K562 (cell line): ENCODE data around the gene PHACTR3. TPM values are rescaled to one million over a fixed set of nuclear protein-coding genes. Genes with fewer than 3 reads are reported as not detected.

Source experiments
- ATAC-seq: fragments of 200-7000 bp; cut with Tn5 transposase; 3 replicates; pipeline ENCODE4 v1.9.1; 2020; ENCODE audit warnings: moderate library complexity
- BruUV-seq: library from RNA; stranded (reverse); fragments of 400-500 nt; replicated peaks from 2 replicates; lab custom pipeline; 2021; lab: Mats Ljungman, UMichigan
- CTCF ChIA-PET: fragments of 300-600 bp; formaldehyde crosslinking; extraction: SDS; loops from one replicate; lab custom pipeline; 2021; ENCODE audit warnings: low intra/inter-chr PET ratio; lab: Yijun Ruan, JAX
- POLR2A ChIA-PET: fragments of 300-600, 350-650 bp; sonication (Branson Sonifier 250); formaldehyde crosslinking; extraction: SDS; loops from one replicate; lab custom pipeline; 2021; ENCODE audit warnings: antibody characterized with exemption, inconsistent platforms; lab: Yijun Ruan, JAX
- DNase-seq, 4 experiments: peaks; one replicate each; pipeline versions ENCODE4 v3.0.0 to v3.0.0-alpha.2; 2011 to 2018; ENCODE audit warnings: low spot score in 3 of 4, mixed read lengths in 3 of 4; ENCODE audit errors: extremely low read depth in 1 of 4
- FAIRE-seq: peaks from 2 replicates; lab custom pipeline; 2011; peaks lifted over from hg19 to GRCh38; lab: Jason Lieb, UNC
- H2AFZ ChIP-seq: 2 replicates; pipeline ENCODE4 v1.6.0; 2011; ENCODE audit warnings: low read depth, low read length, control low read depth, inconsistent platforms
- H3K27ac ChIP-seq: fragments of 200-600 bp; 3 replicates; pipeline ENCODE4 v1.8.0; 2011; ENCODE audit warnings: low read depth, mild to moderate bottlenecking, control low read depth, inconsistent platforms, low read length, moderate library complexity, mixed read lengths; ENCODE audit errors: extremely low read depth
- H3K27me3 ChIP-seq, 2 experiments: fragments of 300-600 bp in 1 of 2; 2 replicates in 1 of 2; 3 replicates in 1 of 2; pipeline versions ENCODE4 v1.6.0 to v1.8.0; 2011; ENCODE audit warnings: inconsistent platforms in 2 of 2, low read length in 2 of 2, mild to moderate bottlenecking in 1 of 2, mixed read lengths in 1 of 2, moderate library complexity in 1 of 2; ENCODE audit not compliant: control insufficient read depth in 2 of 2, insufficient read depth in 2 of 2
- H3K36me3 ChIP-seq: fragments of 300-600 bp; 3 replicates; pipeline ENCODE4 v1.8.0; 2011; ENCODE audit warnings: mild to moderate bottlenecking, low read length, inconsistent platforms; ENCODE audit not compliant: control insufficient read depth, insufficient read depth
- H3K4me1 ChIP-seq, 2 experiments: fragments of 200-600 bp in 1 of 2; replicated peaks in 1 of 2; 2 replicates in 1 of 2; 3 replicates in 1 of 2; pipeline versions ENCODE4 v1.5.1 to v1.8.0; 2011; ENCODE audit warnings: inconsistent platforms in 2 of 2, low read length in 2 of 2, mild to moderate bottlenecking in 1 of 2, mixed read lengths in 1 of 2, moderate library complexity in 1 of 2; ENCODE audit not compliant: control insufficient read depth in 2 of 2, insufficient read depth in 2 of 2
- H3K4me2 ChIP-seq: 2 replicates; pipeline ENCODE4 v1.6.1; 2011; ENCODE audit warnings: low read length, control low read depth, inconsistent platforms, mixed read lengths; ENCODE audit not compliant: insufficient read depth
- H3K4me3 ChIP-seq: fragments of 200-600 bp; sonication (generic), shearing (Covaris generic); 2 replicates; pipeline ENCODE4 v1.5.1; 2016; ENCODE audit warnings: control low read depth, inconsistent platforms
- H3K79me2 ChIP-seq: fragments of 200-600 bp; 3 replicates; pipeline ENCODE4 v1.8.0; 2011; ENCODE audit warnings: low read length, inconsistent platforms; ENCODE audit not compliant: control insufficient read depth, insufficient read depth
- H3K9ac ChIP-seq, 2 experiments: 2 replicates each; pipeline versions ENCODE4 v1.6.0 to v1.6.1; 2011; ENCODE audit warnings: low read depth in 2 of 2, low read length in 2 of 2, control low read depth in 1 of 2, inconsistent platforms in 1 of 2, mild to moderate bottlenecking in 1 of 2, mixed read lengths in 1 of 2; ENCODE audit not compliant: insufficient read depth in 1 of 2
- H3K9me1 ChIP-seq: one replicate; pipeline ENCODE4 v1.6.0; 2011; ENCODE audit warnings: inconsistent platforms, mild to moderate bottlenecking, low read length, moderate library complexity; ENCODE audit not compliant: control insufficient read depth, insufficient read depth
- H3K9me3 ChIP-seq: replicated peaks from 2 replicates; pipeline ENCODE4 v1.5.1; 2011; ENCODE audit warnings: low read depth, low read length, inconsistent platforms; ENCODE audit not compliant: control insufficient read depth, insufficient read depth
- H4K20me1 ChIP-seq: replicated peaks from 2 replicates; pipeline ENCODE4 v1.6.1; 2011; ENCODE audit warnings: low read length, inconsistent platforms, mixed read lengths; ENCODE audit not compliant: control insufficient read depth, insufficient read depth
- ARNT ChIP-seq, 2 experiments: fragments of 450-650 bp; IDR thresholded peaks; 2 replicates each; pipeline ENCODE4 v1.6.1; 2016; ENCODE audit warnings: mild to moderate bottlenecking in 1 of 2
- HBP1 ChIP-seq: fragments of 450-650 bp; formaldehyde crosslinking; IDR thresholded peaks from 2 replicates; pipeline ENCODE4 v1.4.0; 2022; ENCODE audit warnings: missing genetic modification characterization
- HDAC8 ChIP-seq: fragments of 450-650 bp; IDR thresholded peaks from 2 replicates; pipeline ENCODE4 v1.6.1; 2016; ENCODE audit warnings: mild to moderate bottlenecking, missing genetic modification characterization, moderate library complexity, missing compliant biosample characterization
- PURB ChIP-seq: sonication (generic); formaldehyde crosslinking; IDR thresholded peaks from 2 replicates; pipeline ENCODE4 v1.9.0; 2021; ENCODE audit warnings: low read depth, mild to moderate bottlenecking, missing genetic modification reagents
- RERE ChIP-seq: sonication (generic); formaldehyde crosslinking; IDR thresholded peaks from 2 replicates; pipeline ENCODE4 v1.8.0; 2023; ENCODE audit warnings: missing genetic modification reagents, mild to moderate bottlenecking, borderline replicate concordance
- TFAM ChIP-seq: fragments of 250-450 bp; sonication (Bioruptor Pico); conservative IDR thresholded peaks from 2 replicates; pipeline ENCODE4 v1.5.0; 2021; ENCODE audit warnings: mild to moderate bottlenecking, moderate library complexity
- ZBTB33 ChIP-seq: sonication (generic); formaldehyde crosslinking; IDR thresholded peaks from 2 replicates; pipeline ENCODE4 v1.8.1; 2023; ENCODE audit warnings: mild to moderate bottlenecking, missing genetic modification reagents
- WGBS: fragments of 100-300 bp; shearing (Covaris generic); methylation state at CpG from one replicate; pipeline ENCODE4 v1.1.6; 2016; ENCODE audit warnings: low coverage, mixed read lengths; ENCODE audit not compliant: insufficient coverage; ENCODE audit errors: missing lambda C conversion rate; 5-methylcytosine and 5-hydroxymethylcytosine counted together
- in situ Hi-C: fragments of 300-500 bp; cut with MboI; formaldehyde crosslinking; loops from 4 replicates; pipeline ENCODE4 v1.15.0; 2018; ENCODE audit warnings: inconsistent platforms, mixed read lengths
- intact Hi-C: fragments of 100-400 bp; cut with micrococcal nuclease; formaldehyde crosslinking; loops from 2 replicates; pipeline ENCODE4 v1.14.2; 2022
- polyA plus RNA-seq, 8 experiments: library from polyadenylated mRNA; depleted of rRNA in 4 of 8; stranded (reverse) in 5 of 8; unstranded in 3 of 8; fragments of >200 nt; fragmentation: Nextera tagmentation in 2 of 8; fragmentation: Illumina TruSeq in 1 of 8; extraction: Ambion mirVana in 2 of 8; extraction: Trizol in 1 of 8; gene quantifications; 2 replicates each; pipeline versions ENCODE4 v1.2.1 to v1.2.3, GENCODE V29; 2011 to 2014; ENCODE audit warnings: inconsistent platforms in 1 of 8, missing spikeins in 1 of 8
- total RNA-seq, 7 experiments: library from RNA; depleted of rRNA in 6 of 7; stranded (reverse); fragments of >200 nt in 6 of 7; fragmentation: Illumina TruSeq in 2 of 7; extraction: Trizol in 2 of 7; gene quantifications; 2 replicates each; pipeline versions ENCODE4 v1.2.1 to v1.2.3, GENCODE V29; 2011 to 2021; ENCODE audit warnings: low replicate concordance in 1 of 7
- TF ChIP-seq, protein P1 (sequence below): IDR thresholded peaks from 3 replicates; pipeline ENCODE4 v1.6.1; 2011; ENCODE audit warnings: borderline replicate concordance, mild to moderate bottlenecking, moderate library complexity; ENCODE audit not compliant: insufficient read length; ENCODE audit errors: extremely low read depth

Gene PHACTR3
- total and polyA plus RNA-seq, 9 of the 15 experiments (the other 6 are each of a cell fraction or from before 2014, with no cell fraction given): not detected

GRCh38 chr20:59678951-59679350 is 74.6 kb downstream of the PHACTR3 start:
- no peak overlapping the region for H3K4me3 ChIP-seq
- intact Hi-C loops: no loop called here
- no peaks in the 10 kb centered on the region for H4K20me1 ChIP-seq
- H3K9me1 ChIP-seq: peaks cover 4% of the 10 kb centered on the region
- no peak overlapping the region for H2AFZ ChIP-seq
- H3K27me3 ChIP-seq: peaks cover 6 to 11% of the 10 kb centered on the region in 2 experiments; a peak in 2 of 5 replicates
- ATAC-seq (no peak), DNase-seq (no peak), FAIRE-seq (no peak)
- in situ Hi-C loops: no loop called here
- POLR2A ChIA-PET: no interaction called here
- H3K9ac ChIP-seq: no peak overlapping the region
- H3K4me2 ChIP-seq: no peak overlapping the region
- WGBS: 0% methylated on average over 6 of the region's 8 CpGs
- no peaks in the 10 kb centered on the region for H3K79me2 ChIP-seq
- no peaks in the 10 kb centered on the region for H3K4me1 ChIP-seq
- H3K9me3 ChIP-seq: no peaks in the 10 kb centered on the region
- CTCF ChIA-PET: no interaction called here
- BruUV-seq: no TSS peak
- H3K36me3 ChIP-seq: no peaks in the 10 kb centered on the region
- no peak overlapping the region for H3K27ac ChIP-seq
- TF ChIP-seq HDAC8 (tag) (no peak), ARNT (IDR thresholded peaks at IDR 0.05) (no peak), PURB (no peak), ZBTB33 (CRISPR knock-in tag) (no peak), HBP1 (CRISPR knock-in tag) (no peak), RERE (CRISPR knock-in tag) (no peak), TFAM (CRISPR knock-in tag) (no peak)
- TF ChIP-seq, protein P1, sequence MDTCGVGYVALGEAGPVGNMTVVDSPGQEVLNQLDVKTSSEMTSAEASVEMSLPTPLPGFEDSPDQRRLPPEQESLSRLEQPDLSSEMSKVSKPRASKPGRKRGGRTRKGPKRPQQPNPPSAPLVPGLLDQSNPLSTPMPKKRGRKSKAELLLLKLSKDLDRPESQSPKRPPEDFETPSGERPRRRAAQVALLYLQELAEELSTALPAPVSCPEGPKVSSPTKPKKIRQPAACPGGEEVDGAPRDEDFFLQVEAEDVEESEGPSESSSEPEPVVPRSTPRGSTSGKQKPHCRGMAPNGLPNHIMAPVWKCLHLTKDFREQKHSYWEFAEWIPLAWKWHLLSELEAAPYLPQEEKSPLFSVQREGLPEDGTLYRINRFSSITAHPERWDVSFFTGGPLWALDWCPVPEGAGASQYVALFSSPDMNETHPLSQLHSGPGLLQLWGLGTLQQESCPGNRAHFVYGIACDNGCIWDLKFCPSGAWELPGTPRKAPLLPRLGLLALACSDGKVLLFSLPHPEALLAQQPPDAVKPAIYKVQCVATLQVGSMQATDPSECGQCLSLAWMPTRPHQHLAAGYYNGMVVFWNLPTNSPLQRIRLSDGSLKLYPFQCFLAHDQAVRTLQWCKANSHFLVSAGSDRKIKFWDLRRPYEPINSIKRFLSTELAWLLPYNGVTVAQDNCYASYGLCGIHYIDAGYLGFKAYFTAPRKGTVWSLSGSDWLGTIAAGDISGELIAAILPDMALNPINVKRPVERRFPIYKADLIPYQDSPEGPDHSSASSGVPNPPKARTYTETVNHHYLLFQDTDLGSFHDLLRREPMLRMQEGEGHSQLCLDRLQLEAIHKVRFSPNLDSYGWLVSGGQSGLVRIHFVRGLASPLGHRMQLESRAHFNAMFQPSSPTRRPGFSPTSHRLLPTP: no peak
